Measurements from ENCODE around the gene LRRC56. TPM values are rescaled to one million over a fixed set of nuclear protein-coding genes. Genes with fewer than 3 reads are reported as not detected.

Gene LRRC56
- polyA plus RNA-seq, 3 donors, result 0.09 to 0.68 TPM; not detected in 1

DNA sequence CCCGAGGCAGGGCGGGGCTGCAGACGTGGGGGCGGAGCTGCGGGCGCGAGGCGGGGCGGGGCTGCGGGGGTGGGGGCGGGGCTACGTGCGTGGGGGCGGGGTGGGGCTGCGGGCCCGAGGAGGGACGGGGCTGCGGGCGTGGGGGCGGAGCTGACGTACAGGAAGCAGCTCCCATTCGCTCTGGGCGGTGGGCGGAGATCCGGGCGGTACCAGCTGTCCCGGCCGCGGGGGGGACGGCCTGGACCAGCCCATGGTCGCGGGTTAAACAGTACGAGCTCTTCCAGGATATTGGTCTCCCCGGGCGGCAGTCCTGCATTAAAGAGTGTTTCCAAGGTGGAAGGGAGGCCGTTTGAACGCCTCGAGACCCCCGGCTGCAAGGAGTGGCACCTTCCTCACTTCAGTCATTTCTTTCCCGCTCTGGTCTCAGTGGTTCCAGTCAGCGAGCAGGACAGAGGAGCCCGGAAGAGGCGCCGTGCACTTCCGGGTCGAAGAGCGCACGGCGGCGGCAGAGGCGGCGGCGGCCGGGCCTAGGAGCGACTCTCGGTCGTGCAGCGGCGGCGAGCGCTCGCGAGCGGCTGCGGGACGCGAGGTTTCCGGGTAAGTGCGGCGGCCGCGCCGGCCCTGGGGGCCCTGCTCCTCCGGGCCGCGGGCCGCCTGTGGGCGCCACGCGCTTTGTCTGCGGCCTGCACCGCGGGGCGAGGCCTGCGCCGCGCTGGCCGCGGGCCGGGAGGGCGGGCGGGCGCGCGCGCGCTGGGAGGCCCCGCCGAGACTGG is 38.9 kb downstream of the LRRC56 start, which contains the start of gene PHRF1:
TSS of gene PHRF1 (plus strand) at position 475 of the 773 bp plus-strand sequence. CDS start 5,043 bp downstream, outside the sequence.
- Histone ChIP-seq H3K27me3 (ENCODE audit: control insufficient read depth in 2 of 2, insufficient read depth in 2 of 2, low read length in 2 of 2) (peaks cover 8 to 28% of the 10 kb centered on the region in 2 donors), H3K36me3 (replicated peaks in 1 of 2; ENCODE audit: control insufficient read depth in 1 of 2, insufficient read depth in 2 of 2, low read length in 2 of 2) (peaks cover 2 to 5% of the 10 kb centered on the region in 2 donors), H3K4me2 (replicated peaks; ENCODE audit: extremely low read depth, low read length, poor library complexity, severe bottlenecking) (peak within 1 kb of the TSS; percentile 98), H3K9me3 (replicated peaks in 1 of 2; ENCODE audit: control insufficient read depth in 1 of 2, insufficient read depth in 1 of 2, low read length in 2 of 2) (peaks cover 0 to 3% of the 10 kb centered on the region in 2 donors), H2AFZ (ENCODE audit: insufficient read depth, low read depth, low read length, poor library complexity, severe bottlenecking) (peak within 1 kb of the TSS; percentile 92), H3K79me2 (ENCODE audit: insufficient read depth, low read length) (peaks cover 45% of the 10 kb centered on the region), H3K9ac (ENCODE audit: insufficient read depth, low read length, poor library complexity, severe bottlenecking) (peak within 1 kb of the TSS; percentile 81), H4K20me1 (ENCODE audit: insufficient read depth, low read length) (peaks cover 44% of the 10 kb centered on the region), H3K4me3 (replicated peaks in 1 of 3; ENCODE audit: low read depth in 2 of 3, low read length in 3 of 3) (peak within 1 kb of the TSS; percentile 79 to 91 (median 79)), H3K27ac (ENCODE audit: low read depth in 1 of 2, low read length in 2 of 2) (peak within 1 kb of the TSS; percentile 80 to 96), H3K4me1 (ENCODE audit: control insufficient read depth in 1 of 2, insufficient read depth in 2 of 2, low read length in 2 of 2) (peaks cover 22 to 40% of the 10 kb centered on the region in 2 donors)
- intact Hi-C loops (cut with micrococcal nuclease), result loop anchor here (2.0 to 5.0 kb wide), 3 partner anchors 15 to 69 kb away; partner anchors contain the start of genes LMNTD2 (in 1 of the 2), RASSF7 (in 1 of the 2) and RNH1 (in 1 of the 2)
- peak within 1 kb of the TSS; percentile 93 to 98 for H3K4me3 Mint-ChIP-seq
- TF ChIP-seq, protein P1, sequence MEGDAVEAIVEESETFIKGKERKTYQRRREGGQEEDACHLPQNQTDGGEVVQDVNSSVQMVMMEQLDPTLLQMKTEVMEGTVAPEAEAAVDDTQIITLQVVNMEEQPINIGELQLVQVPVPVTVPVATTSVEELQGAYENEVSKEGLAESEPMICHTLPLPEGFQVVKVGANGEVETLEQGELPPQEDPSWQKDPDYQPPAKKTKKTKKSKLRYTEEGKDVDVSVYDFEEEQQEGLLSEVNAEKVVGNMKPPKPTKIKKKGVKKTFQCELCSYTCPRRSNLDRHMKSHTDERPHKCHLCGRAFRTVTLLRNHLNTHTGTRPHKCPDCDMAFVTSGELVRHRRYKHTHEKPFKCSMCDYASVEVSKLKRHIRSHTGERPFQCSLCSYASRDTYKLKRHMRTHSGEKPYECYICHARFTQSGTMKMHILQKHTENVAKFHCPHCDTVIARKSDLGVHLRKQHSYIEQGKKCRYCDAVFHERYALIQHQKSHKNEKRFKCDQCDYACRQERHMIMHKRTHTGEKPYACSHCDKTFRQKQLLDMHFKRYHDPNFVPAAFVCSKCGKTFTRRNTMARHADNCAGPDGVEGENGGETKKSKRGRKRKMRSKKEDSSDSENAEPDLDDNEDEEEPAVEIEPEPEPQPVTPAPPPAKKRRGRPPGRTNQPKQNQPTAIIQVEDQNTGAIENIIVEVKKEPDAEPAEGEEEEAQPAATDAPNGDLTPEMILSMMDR (IDR thresholded peaks at IDR 0.05), result no peak
- DNase-seq, result peak; percentile 91 to 96 (median 96)
- H3K4me1 Mint-ChIP-seq, result peaks cover 37% of the 10 kb centered on the region
- H3K27ac Mint-ChIP-seq, result peak within 1 kb of the TSS; percentile 91 to 100 (median 99)
- WGBS (ENCODE audit: insufficient coverage), result under 1% methylated on average over 63 of the region's 99 CpGs
- peaks cover 8 to 10% of the 10 kb centered on the region in 2 donors for H3K36me3 Mint-ChIP-seq
- H3K9me3 Mint-ChIP-seq, result peaks cover 0 to 11% (median 3%) of the 10 kb centered on the region in 7 donors
- H3K27me3 Mint-ChIP-seq (ENCODE audit: low read depth in 3 of 3), result peaks cover 22 to 38% (median 32%) of the 10 kb centered on the region in 3 donors

DNA sequence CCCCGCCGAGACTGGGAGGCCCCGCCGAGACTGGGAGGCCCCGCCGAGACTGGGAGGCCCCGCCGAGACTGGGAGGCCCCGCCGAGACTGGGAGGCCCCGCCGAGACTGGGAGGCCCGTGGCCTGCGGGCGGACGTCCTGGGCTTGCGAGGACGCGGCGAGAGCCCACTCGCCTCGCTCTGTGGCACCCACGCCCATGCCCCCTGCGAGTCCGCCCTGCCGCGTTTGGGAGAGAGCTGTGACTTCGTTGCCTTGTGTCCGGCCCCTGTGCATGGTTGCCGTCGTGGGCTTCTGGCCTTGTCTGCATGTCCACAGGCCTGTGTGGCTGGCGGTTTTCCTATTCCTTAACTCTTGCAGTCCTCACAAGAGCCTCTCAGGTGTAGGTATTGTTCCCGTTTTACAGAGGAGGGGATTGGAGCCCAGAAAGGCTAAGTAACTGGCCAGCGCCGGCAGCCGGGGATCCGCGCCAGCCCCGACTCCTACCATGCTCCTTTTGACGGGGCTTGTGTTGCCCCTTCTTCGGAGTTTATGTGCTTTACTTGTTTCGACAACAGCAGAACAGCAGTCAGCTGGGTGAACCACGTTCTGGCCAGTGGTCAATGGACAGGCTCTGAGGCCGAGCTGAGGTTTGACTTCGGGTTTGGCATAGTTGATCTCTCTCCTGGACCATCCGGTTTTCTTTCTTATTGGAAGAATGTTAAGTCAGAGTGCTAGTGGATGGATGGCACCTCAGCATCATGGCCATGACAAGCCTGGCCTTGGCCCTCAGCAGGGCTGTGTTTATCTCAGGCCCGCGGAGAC is 39.7 kb downstream of the LRRC56 start:
- DNase-seq, result no peak
- H3K4me1 Mint-ChIP-seq, result peaks cover 37% of the 10 kb centered on the region
- H3K9me3 Mint-ChIP-seq, result peaks cover 0 to 11% (median 3%) of the 10 kb centered on the region in 7 donors
- peaks cover 53% of the 10 kb centered on the region for H3K79me2 ChIP-seq (ENCODE audit: insufficient read depth, low read length)
- TF ChIP-seq, protein P1 (IDR thresholded peaks at IDR 0.05), result no peak
- H3K4me3 Mint-ChIP-seq, result peak overlapping the region; percentile 85 to 89
- H3K27me3 Mint-ChIP-seq (ENCODE audit: low read depth in 3 of 3), result peaks cover 22 to 33% (median 27%) of the 10 kb centered on the region in 3 donors
- no peak overlapping the region for H2AFZ ChIP-seq (ENCODE audit: insufficient read depth, low read depth, low read length, poor library complexity, severe bottlenecking)
- peaks cover 10 to 11% of the 10 kb centered on the region in 2 donors for H3K36me3 ChIP-seq (replicated peaks in 1 of 2; ENCODE audit: control insufficient read depth in 1 of 2, insufficient read depth in 2 of 2, low read length in 2 of 2)
- intact Hi-C loops (cut with micrococcal nuclease), result loop anchor here (2.0 to 5.0 kb wide), 3 partner anchors 16 to 70 kb away; partner anchors contain the start of genes LMNTD2 (in 1 of the 2), RASSF7 (in 1 of the 2) and RNH1 (in 1 of the 2)
- H3K27ac Mint-ChIP-seq, result peak overlapping the region in 6 of 7 donors; percentile 70 to 90 (median 80)
- H3K9me3 ChIP-seq (replicated peaks in 1 of 2; ENCODE audit: control insufficient read depth in 1 of 2, insufficient read depth in 1 of 2, low read length in 2 of 2), result peaks cover 0 to 3% of the 10 kb centered on the region in 2 donors
- peak overlapping the region; percentile 53 to 87 for H3K27ac ChIP-seq (ENCODE audit: low read depth in 1 of 2, low read length in 2 of 2)
- H4K20me1 ChIP-seq (ENCODE audit: insufficient read depth, low read length), result peaks cover 52% of the 10 kb centered on the region
- peak overlapping the region; percentile 79 to 91 (median 79) for H3K4me3 ChIP-seq (replicated peaks in 1 of 3; ENCODE audit: low read depth in 2 of 3, low read length in 3 of 3)
- peaks cover 8 to 24% of the 10 kb centered on the region in 2 donors for H3K27me3 ChIP-seq (ENCODE audit: control insufficient read depth in 2 of 2, insufficient read depth in 2 of 2, low read length in 2 of 2)
- H3K4me2 ChIP-seq (replicated peaks; ENCODE audit: extremely low read depth, low read length, poor library complexity, severe bottlenecking), result peak overlapping the region; percentile 98
- H3K9ac ChIP-seq (ENCODE audit: insufficient read depth, low read length, poor library complexity, severe bottlenecking), result peak overlapping the region; percentile 81
- H3K4me1 ChIP-seq (ENCODE audit: control insufficient read depth in 1 of 2, insufficient read depth in 2 of 2, low read length in 2 of 2), result peaks cover 22 to 40% of the 10 kb centered on the region in 2 donors
- 3% methylated on average over 36 of the region's 48 CpGs for WGBS (ENCODE audit: insufficient coverage)
- peaks cover 16 to 18% of the 10 kb centered on the region in 2 donors for H3K36me3 Mint-ChIP-seq
